Measurements from ENCODE around the gene OVAAL.

The OVAAL gene

DNA sequence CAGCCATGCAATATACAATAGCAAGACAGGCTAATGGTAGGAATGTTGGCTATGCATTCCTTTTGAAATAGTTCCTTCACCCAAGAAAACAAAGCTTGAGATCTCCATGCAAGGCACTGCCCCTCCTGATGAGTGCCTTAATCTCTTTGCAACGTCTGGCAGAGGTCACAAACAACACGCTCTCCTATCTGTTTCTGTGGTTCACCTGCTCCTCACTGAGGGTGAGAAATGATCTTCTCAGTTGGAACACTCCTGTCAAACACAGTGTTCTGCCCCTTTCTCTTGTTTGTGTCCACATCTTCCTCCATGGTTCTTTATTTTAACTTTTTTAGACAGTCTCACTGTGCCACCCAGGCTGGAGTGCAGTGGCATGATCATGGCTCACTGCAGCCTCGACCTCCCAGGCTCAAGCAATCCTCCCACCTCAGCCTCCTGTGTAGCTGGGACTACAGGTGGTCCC, 51.8 kb downstream of the OVAAL start:
- no peak for DNase-seq

DNA sequence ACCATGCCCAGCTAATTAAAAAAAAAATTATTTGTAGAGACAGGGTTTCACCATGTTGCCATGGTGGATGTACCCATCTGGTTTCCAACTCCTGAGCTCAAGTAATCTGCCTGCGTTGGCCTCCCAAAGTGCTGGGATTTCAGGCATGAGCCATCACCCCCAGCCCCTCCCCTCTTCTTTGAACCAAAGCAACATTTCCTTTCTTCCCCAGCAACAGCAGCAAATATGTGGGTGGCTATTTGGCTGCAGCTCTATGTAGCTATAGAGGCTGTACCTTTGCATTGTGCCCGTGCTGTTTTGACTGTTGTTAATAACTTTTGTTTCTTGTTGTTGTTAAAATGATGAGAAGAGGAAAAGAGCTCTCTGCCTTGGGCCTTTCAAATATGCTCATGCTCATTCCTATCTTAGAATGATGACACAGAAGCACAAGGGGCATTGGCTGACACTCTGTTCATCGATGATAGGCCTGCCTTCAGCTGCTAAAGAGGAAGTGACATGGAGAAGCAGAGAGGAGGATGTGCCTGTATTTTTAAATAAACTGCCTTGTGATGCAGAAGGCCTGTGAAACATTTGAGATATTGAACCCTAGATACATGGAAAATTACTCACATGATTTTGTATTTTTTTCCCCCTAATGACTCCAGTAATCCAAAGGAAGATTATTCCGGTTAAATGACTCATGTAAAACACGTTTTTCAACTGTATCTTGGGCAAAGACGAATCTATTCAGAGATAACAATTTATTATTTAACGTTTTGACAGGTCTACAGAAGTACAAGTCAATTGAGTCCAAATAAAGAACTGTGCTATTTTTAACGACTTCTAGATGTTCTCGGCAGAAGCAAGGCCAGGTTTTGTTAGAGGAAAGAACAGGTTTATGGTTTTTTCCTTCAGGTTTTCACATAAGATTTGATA, 52.5 kb downstream of the OVAAL start:
- DNase-seq: no peak

DNA sequence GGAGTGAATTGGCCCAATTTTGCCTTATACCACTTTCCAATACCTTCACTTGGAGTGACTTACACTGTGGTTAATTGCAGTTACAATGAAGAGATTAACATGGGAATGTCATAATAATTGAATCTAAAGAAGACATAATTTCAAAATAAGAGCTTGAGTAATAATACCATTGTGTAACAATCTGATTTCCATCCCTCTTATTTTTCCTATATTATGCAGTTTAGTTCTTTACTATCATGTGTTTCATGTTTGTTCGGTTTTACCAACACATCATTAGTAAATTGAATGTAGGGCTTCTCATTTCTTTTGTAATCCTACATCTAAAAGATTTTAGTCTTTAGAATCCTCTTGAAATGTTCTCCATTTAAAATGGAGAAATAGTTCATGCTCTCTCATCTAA, 53.9 kb downstream of the OVAAL start:
- DNase-seq: no peak

DNA sequence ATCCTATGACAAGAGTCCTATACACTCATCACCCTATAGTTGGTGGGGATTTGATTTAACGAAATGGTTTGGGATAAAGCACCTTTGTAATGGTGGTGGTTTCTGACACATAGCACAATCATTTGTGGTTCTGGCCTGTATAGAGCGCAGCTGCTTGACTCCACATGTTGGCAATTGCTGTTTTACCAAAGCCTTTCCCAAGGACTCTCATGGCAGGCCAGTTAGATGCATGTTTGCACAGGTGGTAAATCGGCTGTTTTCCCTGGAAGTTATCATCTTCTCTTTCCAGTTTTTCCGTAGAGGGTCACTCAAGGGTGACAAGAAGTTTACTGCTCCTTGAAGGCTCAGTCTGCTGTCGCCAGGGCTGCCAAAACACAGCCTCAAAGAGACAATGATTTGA, 56.0 kb downstream of the OVAAL start:
- no peak for DNase-seq

DNA sequence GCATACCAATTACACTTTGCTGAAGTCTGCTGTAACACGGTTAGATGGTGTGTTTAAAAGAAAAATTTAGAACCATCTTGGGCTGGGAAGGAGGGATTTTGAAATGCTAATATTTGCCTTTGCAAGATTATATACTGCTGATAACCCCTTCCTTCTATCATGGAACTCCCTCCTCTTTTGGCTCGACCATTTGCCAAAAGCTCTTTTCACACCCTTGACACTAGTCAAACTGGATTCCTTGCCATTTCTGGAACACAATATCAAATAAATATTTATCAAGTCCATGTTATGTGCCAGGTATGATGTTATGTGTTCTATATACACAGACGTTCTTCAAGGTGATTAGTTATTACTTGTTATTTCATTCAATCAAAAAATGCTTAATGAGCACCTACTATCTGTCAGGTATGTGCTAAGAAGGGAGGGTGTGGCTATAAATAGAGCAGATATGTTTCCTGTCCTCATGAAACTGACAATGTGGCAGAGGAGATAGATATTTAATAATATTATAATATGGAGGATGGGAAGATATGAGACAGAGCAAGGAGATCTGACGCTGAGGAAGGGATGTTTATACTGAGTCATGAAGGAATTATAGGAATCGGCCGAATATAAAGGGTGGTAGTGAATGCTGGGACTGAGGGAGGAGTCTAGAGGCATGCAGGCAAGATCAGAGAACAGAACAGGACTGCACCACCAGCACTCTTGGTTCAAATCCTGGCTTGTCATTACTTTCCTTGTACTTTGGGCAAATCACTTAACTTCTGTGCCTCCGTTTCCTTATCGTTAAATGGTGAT, 56.9 kb downstream of the OVAAL start:
- DNase-seq: no peak

Measured in activated CD8-positive, alpha-beta memory T cell treated with anti-CD3 and anti-CD28 coated beads, Interleukin-2, amount 50 U/mL, for 4 hours (primary cell).